Thyroid gland (tissue), 4 donors: ENCODE measurements around the gene RASSF1. TPM values are rescaled to one million over a fixed set of nuclear protein-coding genes. Genes with fewer than 3 reads are reported as not detected.

Experiments
- DNase-seq, 2 donors: peaks; one replicate each; pipeline ENCODE4 v3.0.0-alpha.2; 2019
- H3K27ac ChIP-seq, 3 donors: fragments of 200-600 bp; sonication (generic); 1 replicate in 2 of 3; 2 replicates in 1 of 3; pipeline ENCODE4 v1.5.1; 2016 to 2019; ENCODE audit warnings: mild to moderate bottlenecking in 1 of 3, moderate library complexity in 1 of 3
- H3K27me3 ChIP-seq: fragments of 200-600 bp; sonication (generic); one replicate; pipeline ENCODE4 v1.5.1; 2019
- H3K36me3 ChIP-seq, 2 donors: fragments of 200-600 bp; sonication (generic); one replicate each; pipeline ENCODE4 v1.5.1; 2016 to 2019
- H3K4me1 ChIP-seq, 2 donors: fragments of 200-600 bp; sonication (generic); one replicate each; pipeline ENCODE4 v1.5.1; 2017 to 2019
- H3K4me3 ChIP-seq, 3 donors: fragments of 200-600 bp; sonication (generic); replicated peaks in 1 of 3; 1 replicate in 2 of 3; 2 replicates in 1 of 3; pipeline ENCODE4 v1.5.1; 2016; ENCODE audit warnings: mild to moderate bottlenecking in 1 of 3
- H3K9me3 ChIP-seq: fragments of 200-600 bp; sonication (generic); one replicate; pipeline ENCODE4 v1.5.1; 2017
- CTCF ChIP-seq, 6 experiments: fragments of 200-600 bp in 3 of 6; fragments of 450-650 bp in 3 of 6; sonication (generic) in 3 of 6; IDR thresholded peaks; one replicate each; pipeline ENCODE4 v1.5.1; 2016 to 2019; ENCODE audit warnings: antibody characterized with exemption in 6 of 6, mild to moderate bottlenecking in 2 of 6, inconsistent platforms in 1 of 6, moderate library complexity in 1 of 6
- POLR2A ChIP-seq, 2 donors: fragments of 450-650 bp; IDR thresholded peaks; one replicate each; pipeline ENCODE4 v1.6.1; 2017; ENCODE audit warnings: antibody characterized with exemption in 2 of 2, mild to moderate bottlenecking in 2 of 2, moderate library complexity in 1 of 2
- WGBS, 2 donors: methylation state at CpG; one replicate each; pipeline ENCODE4 v1.1.5; 2017; 5-methylcytosine and 5-hydroxymethylcytosine counted together
- intact Hi-C: fragments of 100-400 bp; cut with DNase I; formaldehyde crosslinking; loops from one replicate; pipeline ENCODE4 v1.15.1; 2023
- total RNA-seq, 4 donors: library from RNA; depleted of rRNA; stranded (reverse); fragments of >200 nt; gene quantifications; one replicate each; pipeline ENCODE4 v1.2.3, GENCODE V29; 2016

RASSF1 gene, protein sequence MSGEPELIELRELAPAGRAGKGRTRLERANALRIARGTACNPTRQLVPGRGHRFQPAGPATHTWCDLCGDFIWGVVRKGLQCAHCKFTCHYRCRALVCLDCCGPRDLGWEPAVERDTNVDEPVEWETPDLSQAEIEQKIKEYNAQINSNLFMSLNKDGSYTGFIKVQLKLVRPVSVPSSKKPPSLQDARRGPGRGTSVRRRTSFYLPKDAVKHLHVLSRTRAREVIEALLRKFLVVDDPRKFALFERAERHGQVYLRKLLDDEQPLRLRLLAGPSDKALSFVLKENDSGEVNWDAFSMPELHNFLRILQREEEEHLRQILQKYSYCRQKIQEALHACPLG
- 10 to 100 TPM; 18.9 to 42.6 (median 24.8) TPM for total RNA-seq

DNA sequence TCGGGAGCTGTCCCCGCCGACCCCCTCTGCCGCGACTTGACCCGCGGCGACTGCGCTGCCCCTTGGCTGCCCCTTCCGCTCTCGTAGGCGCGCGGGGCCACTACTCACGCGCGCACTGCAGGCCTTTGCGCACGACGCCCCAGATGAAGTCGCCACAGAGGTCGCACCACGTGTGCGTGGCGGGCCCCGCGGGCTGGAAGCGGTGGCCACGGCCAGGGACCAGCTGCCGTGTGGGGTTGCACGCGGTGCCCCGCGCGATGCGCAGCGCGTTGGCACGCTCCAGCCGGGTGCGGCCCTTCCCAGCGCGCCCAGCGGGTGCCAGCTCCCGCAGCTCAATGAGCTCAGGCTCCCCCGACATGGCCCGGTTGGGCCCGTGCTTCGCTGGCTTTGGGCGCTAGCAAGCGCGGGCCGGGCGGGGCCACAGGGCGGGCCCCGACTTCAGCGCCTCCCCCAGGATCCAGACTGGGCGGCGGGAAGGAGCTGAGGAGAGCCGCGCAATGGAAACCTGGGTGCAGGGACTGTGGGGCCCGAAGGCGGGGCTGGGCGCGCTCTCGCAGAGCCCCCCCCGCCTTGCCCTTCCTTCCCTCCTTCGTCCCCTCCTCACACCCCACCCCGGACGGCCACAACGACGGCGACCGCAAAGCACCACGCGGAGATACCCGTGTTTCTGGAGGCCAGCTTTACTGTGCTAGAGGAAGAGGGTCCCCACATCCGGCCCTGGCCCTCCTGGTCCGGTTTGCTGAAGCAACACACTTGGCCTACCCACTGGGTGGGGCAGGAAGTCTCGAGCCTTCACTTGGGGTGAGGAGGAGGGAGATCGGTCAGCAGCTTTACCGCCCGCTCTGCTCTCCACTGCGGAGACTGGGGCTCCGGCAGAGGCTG, at the start of gene RASSF1:
Gene RASSF1 (minus strand): TSS at position 389 of the 882 bp plus-strand sequence. CDS start 31 bp downstream, at position 358.
- 29 to 30% methylated on average over 15 to 41 of the region's 85 CpGs for WGBS, 2 donors
- peak; percentile 33 to 41 for DNase-seq

GRCh38 chr3:50389414-50389767, 48.8 kb upstream of the RASSF1 start:
- Histone ChIP-seq H3K4me1 (peaks cover 11 to 20% of the 10 kb centered on the region in 2 donors), H3K27me3 (no peaks in the 10 kb centered on the region), H3K36me3 (no peaks in the 10 kb centered on the region), H3K4me3 (no peak overlapping the region), H3K27ac (no peak overlapping the region), H3K9me3 (no peaks in the 10 kb centered on the region)
- no peak for TF ChIP-seq CTCF (IDR thresholded peaks at IDR 0.05)
- no peak for TF ChIP-seq POLR2A (IDR thresholded peaks at IDR 0.05)
- no peak for DNase-seq
- intact Hi-C loops, result no loop called here
- 93 to 95% methylated on average over 6 of the region's 6 CpGs for WGBS, 2 donors

More for the DNA sequence above, at the start of gene RASSF1:
- peak in 1 of 2 donors; percentile 27 for TF ChIP-seq POLR2A (IDR thresholded peaks at IDR 0.05)
- no peak for TF ChIP-seq CTCF (IDR thresholded peaks at IDR 0.05)
- peak within 1 kb of the TSS; percentile 5 to 76 (median 75) for H3K27ac ChIP-seq
- peaks cover 22 to 34% of the 10 kb centered on the region in 2 donors for H3K4me1 ChIP-seq
- no peaks in the 10 kb centered on the region for H3K9me3 ChIP-seq
- no peaks in the 10 kb centered on the region for H3K27me3 ChIP-seq
- no peaks in the 10 kb centered on the region for H3K36me3 ChIP-seq
- H3K4me3 ChIP-seq, result peak within 1 kb of the TSS in 1 of 3 donors; percentile 40
- intact Hi-C loops, result no loop called here

GRCh38 chr3:50388720-50389413, 48.2 kb upstream of the RASSF1 start:
- TF ChIP-seq POLR2A (IDR thresholded peaks at IDR 0.05) (no peak), CTCF (IDR thresholded peaks at IDR 0.05) (no peak)
- H3K27ac ChIP-seq, result no peak overlapping the region
- no peaks in the 10 kb centered on the region for H3K9me3 ChIP-seq
- intact Hi-C loops, result no loop called here
- no peak overlapping the region for H3K4me3 ChIP-seq
- no peak for DNase-seq
- H3K27me3 ChIP-seq, result no peaks in the 10 kb centered on the region
- WGBS, 2 donors, result 89 to 91% methylated on average over 20 to 21 of the region's 22 CpGs
- peaks cover 11 to 20% of the 10 kb centered on the region in 2 donors for H3K4me1 ChIP-seq
- no peaks in the 10 kb centered on the region for H3K36me3 ChIP-seq

- H3K27me3 ChIP-seq, result no peaks in the 10 kb centered on the region
- DNase-seq, result no peak
- no peak overlapping the region for H3K27ac ChIP-seq
- H3K36me3 ChIP-seq, result no peaks in the 10 kb centered on the region
- no peak overlapping the region for H3K4me3 ChIP-seq
- no peaks in the 10 kb centered on the region for H3K9me3 ChIP-seq
- TF ChIP-seq POLR2A (IDR thresholded peaks at IDR 0.05) (no peak), CTCF (IDR thresholded peaks at IDR 0.05) (no peak)
- peaks cover 11 to 20% of the 10 kb centered on the region in 2 donors for H3K4me1 ChIP-seq
- intact Hi-C loops, result no loop called here
- 85 to 86% methylated on average over 19 of the region's 25 CpGs for WGBS, 2 donors
Observed at GRCh38 chr3:50388016-50388719, 47.5 kb upstream of the RASSF1 start.
